Breast epithelium (tissue), 4 donors: ENCODE data around the gene IFNL3. TPM values are rescaled to one million over a fixed set of nuclear protein-coding genes. Genes with fewer than 3 reads are reported as not detected.
A peak's percentile ranks its signal among the peaks of the same experiment; 100 is the strongest.

Experiments
- DNase-seq, 2 donors: peaks; one replicate each; pipeline ENCODE4 v3.0.0-alpha.2; 2019; ENCODE audit warnings: low spot score in 2 of 2
- H3K27ac ChIP-seq, 2 donors: fragments of 200-600 bp; sonication (generic) in 1 of 2; one replicate each; pipeline ENCODE4 v1.5.1; 2016 to 2019; ENCODE audit warnings: mild to moderate bottlenecking in 1 of 2
- H3K27me3 ChIP-seq, 2 donors: fragments of 200-600 bp; sonication (generic) in 1 of 2; one replicate each; pipeline versions ENCODE4 v1.5.1 to v1.6.0; 2017 to 2019; ENCODE audit warnings: control low read depth in 1 of 2, mild to moderate bottlenecking in 1 of 2
- H3K36me3 ChIP-seq: fragments of 200-600 bp; one replicate; pipeline ENCODE4 v1.5.1; 2019
- H3K4me1 ChIP-seq, 2 donors: fragments of 200-600 bp; sonication (generic); one replicate each; pipeline ENCODE4 v1.5.1; 2016 to 2019; ENCODE audit warnings: control low read depth in 1 of 2
- H3K4me3 ChIP-seq, 3 donors: fragments of 200-600 bp; sonication (generic); 1 replicate in 2 of 3; 2 replicates in 1 of 3; pipeline ENCODE4 v1.5.1; 2016 to 2019; ENCODE audit warnings: mild to moderate bottlenecking in 3 of 3, moderate library complexity in 2 of 3
- H3K9me3 ChIP-seq, 2 donors: fragments of 200-600 bp; sonication (generic) in 1 of 2; one replicate each; pipeline ENCODE4 v1.5.1; 2016 to 2019; ENCODE audit warnings: control low read depth in 1 of 2
- POLR2A ChIP-seq: fragments of 450-650 bp; IDR thresholded peaks from one replicate; pipeline ENCODE4 v1.6.1; 2016; ENCODE audit warnings: antibody characterized with exemption, mild to moderate bottlenecking, moderate library complexity
- POLR2AphosphoS5 ChIP-seq, 3 donors: sonication (generic); formaldehyde crosslinking; IDR thresholded peaks; one replicate each; pipeline ENCODE4 v1.6.1; 2017; ENCODE audit warnings: antibody characterized with exemption in 3 of 3
- intact Hi-C: fragments of 100-400 bp; cut with DNase I; formaldehyde crosslinking; loops from one replicate; pipeline ENCODE4 v1.15.1; 2023; ENCODE audit warnings: low total_unique reads
- total RNA-seq, 3 donors: library from RNA; depleted of rRNA; stranded (reverse); fragments of >200 nt; gene quantifications; one replicate each; pipeline ENCODE4 v1.1.0, GENCODE V29; 2016
- TF ChIP-seq, protein P1 (sequence below), 3 donors: fragments of 450-650 bp; IDR thresholded peaks; one replicate each; pipeline ENCODE4 v1.5.1; 2016 to 2017; ENCODE audit warnings: antibody characterized with exemption in 3 of 3, mild to moderate bottlenecking in 3 of 3, moderate library complexity in 3 of 3

IFNL3 gene
- total RNA-seq, 3 donors from 2014 or later: not detected

DNA sequence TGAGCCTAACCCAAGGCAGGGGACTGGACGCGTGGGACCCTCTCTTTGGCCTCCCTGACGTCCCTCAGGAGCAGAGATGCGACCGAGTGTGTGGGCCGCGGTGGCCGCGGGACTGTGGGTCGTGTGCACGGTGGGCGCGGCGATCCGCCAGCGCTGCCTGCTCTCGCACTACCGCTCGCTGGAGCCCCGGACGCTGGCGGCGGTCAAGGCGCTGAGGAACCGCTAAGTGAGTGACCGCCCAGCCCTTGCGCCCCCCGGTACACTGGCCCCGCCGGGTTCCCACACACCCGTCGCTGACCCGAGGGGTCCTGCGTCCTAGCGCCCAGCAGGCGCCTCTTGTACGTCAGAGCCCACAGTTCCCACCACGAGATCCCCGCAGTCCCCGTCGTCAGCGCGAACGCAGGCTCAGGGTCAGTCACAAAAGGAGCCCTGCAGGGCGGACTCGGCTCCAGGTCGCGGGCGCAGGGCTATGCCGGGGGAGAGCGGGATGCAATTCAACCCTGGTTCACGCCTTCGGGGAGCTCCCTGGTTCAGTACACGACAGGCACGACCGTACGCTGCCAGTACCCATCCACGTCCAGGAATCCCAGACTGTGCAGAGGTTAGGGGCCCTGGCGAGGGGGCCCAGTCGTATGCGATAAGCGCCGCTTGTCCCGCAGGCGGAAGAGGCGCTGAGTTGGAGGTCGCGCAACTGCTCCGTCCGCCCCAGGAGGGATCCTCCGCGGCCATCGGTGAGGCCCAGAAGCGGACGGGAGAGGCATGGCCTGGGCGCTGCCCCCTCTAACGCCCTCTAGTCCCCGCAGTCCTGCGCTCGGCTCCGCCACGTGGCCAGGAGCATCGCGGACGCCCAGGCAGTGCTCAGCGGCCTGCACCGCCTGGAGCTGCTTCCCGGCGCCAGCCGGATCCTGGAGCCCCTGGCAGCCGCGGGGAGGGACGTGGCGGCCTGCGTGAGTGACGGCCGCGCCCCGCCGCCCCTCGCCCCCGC is 19.8 kb upstream of the IFNL3 start:
- Histone ChIP-seq H3K4me1 (no peaks in the 10 kb centered on the region), H3K27me3 (peaks cover 4 to 46% of the 10 kb centered on the region in 2 donors), H3K27ac (no peak overlapping the region), H3K9me3 (no peaks in the 10 kb centered on the region), H3K36me3 (no peaks in the 10 kb centered on the region), H3K4me3 (peak overlapping the region in 1 of 3 donors; percentile 35)
- no peak for DNase-seq
- intact Hi-C loops: no loop called here
- TF ChIP-seq, protein P1, sequence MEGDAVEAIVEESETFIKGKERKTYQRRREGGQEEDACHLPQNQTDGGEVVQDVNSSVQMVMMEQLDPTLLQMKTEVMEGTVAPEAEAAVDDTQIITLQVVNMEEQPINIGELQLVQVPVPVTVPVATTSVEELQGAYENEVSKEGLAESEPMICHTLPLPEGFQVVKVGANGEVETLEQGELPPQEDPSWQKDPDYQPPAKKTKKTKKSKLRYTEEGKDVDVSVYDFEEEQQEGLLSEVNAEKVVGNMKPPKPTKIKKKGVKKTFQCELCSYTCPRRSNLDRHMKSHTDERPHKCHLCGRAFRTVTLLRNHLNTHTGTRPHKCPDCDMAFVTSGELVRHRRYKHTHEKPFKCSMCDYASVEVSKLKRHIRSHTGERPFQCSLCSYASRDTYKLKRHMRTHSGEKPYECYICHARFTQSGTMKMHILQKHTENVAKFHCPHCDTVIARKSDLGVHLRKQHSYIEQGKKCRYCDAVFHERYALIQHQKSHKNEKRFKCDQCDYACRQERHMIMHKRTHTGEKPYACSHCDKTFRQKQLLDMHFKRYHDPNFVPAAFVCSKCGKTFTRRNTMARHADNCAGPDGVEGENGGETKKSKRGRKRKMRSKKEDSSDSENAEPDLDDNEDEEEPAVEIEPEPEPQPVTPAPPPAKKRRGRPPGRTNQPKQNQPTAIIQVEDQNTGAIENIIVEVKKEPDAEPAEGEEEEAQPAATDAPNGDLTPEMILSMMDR (IDR thresholded peaks at IDR 0.05): no peak
- TF ChIP-seq POLR2A (no peak), POLR2AphosphoS5 (IDR thresholded peaks at IDR 0.05) (no peak)

DNA sequence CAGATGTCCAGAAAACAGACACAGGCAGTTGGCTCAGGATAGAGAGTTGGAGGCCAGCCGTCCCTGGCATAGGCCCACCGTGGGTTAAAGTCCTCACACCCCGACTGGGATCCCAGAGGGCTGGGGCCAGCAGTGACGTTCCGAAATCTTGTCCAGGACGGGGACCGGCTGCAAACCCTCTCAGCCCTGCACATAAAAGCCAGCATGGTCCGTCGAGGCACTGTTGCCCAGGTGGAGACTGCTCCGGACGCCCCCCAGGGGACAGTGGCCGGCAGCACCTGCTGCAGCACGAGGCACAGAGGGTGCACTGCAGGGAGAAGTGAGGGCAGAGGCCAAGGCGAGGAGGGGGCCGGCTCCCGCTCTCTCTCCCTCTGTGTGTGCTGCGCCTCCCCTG is 19.1 kb upstream of the IFNL3 start:
- no peak for TF ChIP-seq POLR2AphosphoS5 (IDR thresholded peaks at IDR 0.05)
- no peak for TF ChIP-seq POLR2A
- TF ChIP-seq, protein P1 (IDR thresholded peaks at IDR 0.05): no peak
- H3K36me3 ChIP-seq: no peaks in the 10 kb centered on the region
- DNase-seq: no peak
- peaks cover 4 to 46% of the 10 kb centered on the region in 2 donors for H3K27me3 ChIP-seq
- H3K9me3 ChIP-seq: no peaks in the 10 kb centered on the region
- peak overlapping the region in 1 of 3 donors; percentile 35 for H3K4me3 ChIP-seq
- H3K27ac ChIP-seq: no peak overlapping the region
- no peaks in the 10 kb centered on the region for H3K4me1 ChIP-seq
- intact Hi-C loops: no loop called here

DNA sequence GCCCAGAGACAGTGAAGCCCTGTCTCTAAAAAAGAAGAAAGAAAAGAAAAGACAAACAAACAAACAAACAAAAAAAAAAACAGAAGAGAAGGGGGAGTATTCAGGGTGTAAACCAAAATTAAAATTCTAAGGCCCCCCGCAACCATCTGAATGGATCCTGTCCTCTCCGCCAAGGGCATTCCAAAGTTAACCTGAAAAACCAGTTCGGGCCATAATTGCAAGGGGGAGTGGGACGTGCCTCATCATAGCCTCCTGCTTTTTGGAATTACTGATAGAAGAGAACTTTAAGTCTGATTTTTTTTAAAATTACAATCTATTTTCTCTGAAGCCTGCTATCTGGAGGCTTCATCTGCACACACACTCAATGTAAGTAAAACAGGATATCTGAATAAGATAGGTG is 17.7 kb upstream of the IFNL3 start:
- intact Hi-C loops: no loop called here
- TF ChIP-seq, protein P1 (IDR thresholded peaks at IDR 0.05): no peak
- TF ChIP-seq POLR2AphosphoS5 (IDR thresholded peaks at IDR 0.05) (no peak), POLR2A (no peak)
- DNase-seq: no peak
- Histone ChIP-seq H3K27me3 (peaks cover 4 to 46% of the 10 kb centered on the region in 2 donors), H3K36me3 (no peaks in the 10 kb centered on the region), H3K4me1 (no peaks in the 10 kb centered on the region), H3K9me3 (no peaks in the 10 kb centered on the region), H3K4me3 (no peak overlapping the region), H3K27ac (no peak overlapping the region)

DNA sequence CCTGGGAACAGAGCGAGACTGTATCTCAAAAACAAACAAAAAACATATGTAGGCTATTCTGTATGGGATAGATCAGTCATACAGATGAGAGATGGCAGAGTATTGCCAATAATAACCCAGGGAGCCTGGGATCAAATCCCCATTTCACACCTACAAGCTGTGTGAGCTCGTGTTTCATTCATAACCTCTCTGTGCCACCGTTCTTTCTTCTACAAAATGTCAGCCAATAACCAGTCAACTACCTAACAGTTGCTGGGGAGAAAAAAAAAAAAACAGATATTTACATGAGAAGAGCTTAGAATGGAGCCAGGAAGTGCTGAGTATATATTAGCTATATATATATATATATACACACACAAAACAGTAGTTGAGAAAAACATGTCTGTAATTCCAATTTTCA is 16.9 kb upstream of the IFNL3 start:
- TF ChIP-seq, protein P1 (IDR thresholded peaks at IDR 0.05): no peak
- TF ChIP-seq POLR2AphosphoS5 (IDR thresholded peaks at IDR 0.05) (no peak), POLR2A (no peak)
- intact Hi-C loops: no loop called here
- Histone ChIP-seq H3K27ac (no peak overlapping the region), H3K9me3 (no peaks in the 10 kb centered on the region), H3K4me1 (no peaks in the 10 kb centered on the region), H3K27me3 (peaks cover 4 to 46% of the 10 kb centered on the region in 2 donors), H3K4me3 (no peak overlapping the region), H3K36me3 (no peaks in the 10 kb centered on the region)
- DNase-seq: no peak

DNA sequence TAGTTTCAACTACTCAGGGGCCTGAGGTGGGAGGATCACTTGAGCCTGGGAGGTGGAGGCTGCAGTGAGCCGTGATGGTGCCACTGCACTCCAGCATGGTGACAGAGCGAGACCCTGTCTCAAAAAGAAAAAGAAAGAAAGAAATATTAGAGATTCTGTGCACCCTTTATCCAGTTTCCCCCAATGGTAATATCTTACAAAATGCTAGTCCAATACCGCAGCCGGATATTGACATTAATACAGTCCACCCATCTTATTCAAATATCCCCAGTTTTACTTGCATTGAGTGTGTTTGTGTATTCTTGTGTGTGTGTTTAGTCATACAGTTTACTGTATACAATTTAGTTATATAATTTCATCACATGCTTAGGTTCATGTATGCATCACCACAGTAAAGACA is 12.4 kb upstream of the IFNL3 start:
- TF ChIP-seq POLR2AphosphoS5 (IDR thresholded peaks at IDR 0.05) (no peak), POLR2A (no peak)
- TF ChIP-seq, protein P1 (IDR thresholded peaks at IDR 0.05): no peak
- Histone ChIP-seq H3K27ac (no peak overlapping the region), H3K36me3 (no peaks in the 10 kb centered on the region), H3K4me1 (no peaks in the 10 kb centered on the region), H3K4me3 (no peak overlapping the region), H3K27me3 (peaks cover 0 to 15% of the 10 kb centered on the region in 2 donors), H3K9me3 (no peaks in the 10 kb centered on the region)
- intact Hi-C loops: no loop called here
- DNase-seq: no peak
